Esophagus squamous epithelium (tissue), 5 donors: ENCODE measurements around the gene NUP153. TPM values are rescaled to one million over a fixed set of nuclear protein-coding genes. Genes with fewer than 3 reads are reported as not detected.

Experiments used
- DNase-seq: peaks from one replicate; lab custom pipeline; 2025; lab: John Stamatoyannopoulos, UW
- H3K27ac ChIP-seq, 4 donors: fragments of 200-600 bp; sonication (generic); one replicate each; pipeline ENCODE4 v1.5.1; 2016 to 2019; ENCODE audit warnings: mild to moderate bottlenecking in 1 of 4
- H3K27me3 ChIP-seq, 4 donors: fragments of 200-600 bp; sonication (generic); 1 replicate in 3 of 4; 2 replicates in 1 of 4; pipeline versions ENCODE4 v1.5.1 to v1.6.0; 2017 to 2021; ENCODE audit warnings: antibody characterized with exemption in 1 of 4
- H3K36me3 ChIP-seq, 3 donors: fragments of 200-600 bp; sonication (generic); one replicate each; pipeline ENCODE4 v1.5.1; 2016 to 2019
- H3K4me1 ChIP-seq, 3 donors: fragments of 200-600 bp; sonication (generic); one replicate each; pipeline ENCODE4 v1.5.1; 2017 to 2019
- H3K4me3 ChIP-seq, 4 donors: fragments of 200-600 bp; sonication (generic); 1 replicate in 3 of 4; 2 replicates in 1 of 4; pipeline ENCODE4 v1.5.1; 2016 to 2019; ENCODE audit warnings: mild to moderate bottlenecking in 2 of 4, moderate library complexity in 1 of 4
- H3K9me3 ChIP-seq, 3 donors: fragments of 200-600 bp; sonication (generic); one replicate each; pipeline ENCODE4 v1.5.1; 2016 to 2019
- CTCF ChIP-seq, 6 experiments: fragments of 450-650 bp in 4 of 6; fragments of 200-600 bp in 2 of 6; sonication (generic) in 2 of 6; IDR thresholded peaks; one replicate each; pipeline ENCODE4 v1.5.1; 2016 to 2019; ENCODE audit warnings: antibody characterized with exemption in 6 of 6, mild to moderate bottlenecking in 4 of 6, moderate library complexity in 4 of 6
- POLR2A ChIP-seq, 4 donors: fragments of 450-650 bp; IDR thresholded peaks; one replicate each; pipeline ENCODE4 v1.6.1; 2017; ENCODE audit warnings: antibody characterized with exemption in 4 of 4, mild to moderate bottlenecking in 4 of 4, moderate library complexity in 3 of 4
- WGBS, 2 donors: methylation state at CpG; one replicate each; pipeline ENCODE4 v1.1.5; 2018; 5-methylcytosine and 5-hydroxymethylcytosine counted together
- intact Hi-C: fragments of 100-400 bp; cut with DNase I; formaldehyde crosslinking; loops from one replicate; pipeline ENCODE4 v1.15.0; 2022
- total RNA-seq, 4 donors: library from RNA; depleted of rRNA; stranded (reverse); fragments of >200 nt; gene quantifications; one replicate each; pipeline ENCODE4 v1.1.0, GENCODE V29; 2016
- donor health status: DM: yes; HTN: yes; CAD: no.

NUP153 gene
- total RNA-seq, 4 donors from 2014 or later = 27.7 to 49.4 (median 40.6) TPM

DNA sequence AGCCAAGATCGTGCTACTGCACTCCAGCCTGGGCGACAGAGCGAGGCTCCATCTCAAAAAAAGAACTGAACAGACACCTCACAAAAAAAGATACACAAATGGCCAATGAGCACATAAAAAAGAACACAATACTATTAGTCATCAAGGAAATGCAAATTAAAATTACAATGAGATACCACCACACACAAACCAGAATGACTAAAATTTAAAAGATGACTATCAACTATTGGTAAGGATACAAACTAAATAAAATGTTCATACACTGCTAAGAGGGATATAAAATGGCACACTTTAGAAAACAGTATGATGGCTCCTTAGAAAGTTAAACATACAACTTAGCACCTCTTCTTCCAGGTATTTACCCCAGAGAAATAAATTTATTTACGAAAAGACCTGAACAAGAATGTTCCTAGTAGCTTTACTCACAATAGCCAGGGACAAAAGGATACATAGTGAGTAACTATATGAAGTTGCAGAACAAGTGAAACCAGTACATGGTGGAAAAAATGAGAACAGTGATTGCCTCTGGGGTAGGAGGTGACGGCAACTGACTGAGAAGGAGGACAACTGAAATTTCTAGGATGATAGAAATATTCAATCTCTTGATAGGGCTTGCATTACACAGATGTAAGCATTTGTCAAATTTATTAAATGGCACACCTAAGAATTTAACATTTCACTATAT lies 53.4 kb downstream of the NUP153 start:
- intact Hi-C loops = no loop called here
- Histone ChIP-seq H3K36me3 (peaks cover 0 to 94% (median 7%) of the 10 kb centered on the region in 3 donors), H3K27me3 (no peaks in the 10 kb centered on the region), H3K9me3 (no peaks in the 10 kb centered on the region), H3K4me3 (no peak overlapping the region), H3K4me1 (peaks cover 0 to 38% (median 4%) of the 10 kb centered on the region in 3 donors), H3K27ac (peak overlapping the region in 2 of 4 donors; percentile 48 to 59)
- WGBS, 2 donors = 49 to 66% methylated on average over 3 to 5 of the region's 5 CpGs
- TF ChIP-seq CTCF (IDR thresholded peaks at IDR 0.05) (no peak), POLR2A (IDR thresholded peaks at IDR 0.05) (no peak)
- DNase-seq = no peak

- H3K4me3 ChIP-seq = no peak overlapping the region
- TF ChIP-seq POLR2A (IDR thresholded peaks at IDR 0.05) = no peak
- no peak for TF ChIP-seq CTCF (IDR thresholded peaks at IDR 0.05)
- peaks cover 0 to 94% (median 6%) of the 10 kb centered on the region in 3 donors for H3K36me3 ChIP-seq
- H3K4me1 ChIP-seq = peaks cover 0 to 38% (median 4%) of the 10 kb centered on the region in 3 donors
- intact Hi-C loops = no loop called here
- no peaks in the 10 kb centered on the region for H3K9me3 ChIP-seq
- no peak for DNase-seq
- 76 to 88% methylated on average over 3 of the region's 3 CpGs for WGBS, 2 donors
- peak overlapping the region in 3 of 4 donors; percentile 24 to 64 (median 48) for H3K27ac ChIP-seq
- no peaks in the 10 kb centered on the region for H3K27me3 ChIP-seq
These were observed 55.9 kb downstream of the NUP153 start for GRCh38 chr6:17650656-17651309.

DNA sequence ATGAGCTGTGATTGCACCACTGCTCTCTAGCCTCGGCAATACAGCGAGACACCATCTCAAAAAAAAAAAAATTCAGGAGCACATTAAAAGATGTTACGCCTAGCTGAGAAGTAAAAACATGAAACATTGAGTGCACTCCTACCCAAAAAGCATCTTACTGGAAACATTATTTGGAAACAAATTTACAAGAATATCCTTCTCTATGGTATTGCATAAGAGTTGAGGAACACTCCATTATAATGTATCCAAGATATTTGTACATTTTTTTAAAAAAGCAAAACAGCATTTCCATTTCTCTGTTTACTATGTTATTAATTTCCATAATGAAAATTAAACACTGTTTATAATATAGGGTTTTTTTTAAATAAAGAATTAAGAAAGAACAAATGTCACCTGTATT lies 58.0 kb downstream of the NUP153 start:
- H3K27me3 ChIP-seq = no peaks in the 10 kb centered on the region
- DNase-seq = no peak
- H3K9me3 ChIP-seq = no peaks in the 10 kb centered on the region
- no peak overlapping the region for H3K27ac ChIP-seq
- H3K4me3 ChIP-seq = no peak overlapping the region
- TF ChIP-seq CTCF (IDR thresholded peaks at IDR 0.05) (no peak), POLR2A (IDR thresholded peaks at IDR 0.05) (no peak)
- peaks cover 10 to 94% (median 10%) of the 10 kb centered on the region in 3 donors for H3K36me3 ChIP-seq
- H3K4me1 ChIP-seq = peaks cover 0 to 33% (median 4%) of the 10 kb centered on the region in 3 donors
- WGBS, 2 donors = 91 to 94% methylated on average over 3 of the region's 3 CpGs
- intact Hi-C loops = no loop called here

GRCh38 chr6:17640477-17640917 lies 66.2 kb downstream of the NUP153 start:
- no peaks in the 10 kb centered on the region for H3K4me1 ChIP-seq
- no peak for DNase-seq
- 67 to 91% methylated on average over 3 of the region's 3 CpGs for WGBS, 2 donors
- no peaks in the 10 kb centered on the region for H3K27me3 ChIP-seq
- no peak overlapping the region for H3K27ac ChIP-seq
- H3K36me3 ChIP-seq = peaks cover 10 to 100% (median 13%) of the 10 kb centered on the region in 3 donors
- intact Hi-C loops = no loop called here
- TF ChIP-seq POLR2A (IDR thresholded peaks at IDR 0.05) (no peak), CTCF (IDR thresholded peaks at IDR 0.05) (no peak)
- H3K4me3 ChIP-seq = no peak overlapping the region
- no peaks in the 10 kb centered on the region for H3K9me3 ChIP-seq

GRCh38 chr6:17638212-17638715 lies 68.5 kb downstream of the NUP153 start:
- Histone ChIP-seq H3K9me3 (no peaks in the 10 kb centered on the region), H3K27me3 (no peaks in the 10 kb centered on the region), H3K36me3 (peaks cover 0 to 100% (median 9%) of the 10 kb centered on the region in 3 donors), H3K4me1 (peaks cover 0 to 5% (median 0%) of the 10 kb centered on the region in 3 donors), H3K27ac (no peak overlapping the region), H3K4me3 (no peak overlapping the region)
- no peak for TF ChIP-seq CTCF (IDR thresholded peaks at IDR 0.05)
- no peak for TF ChIP-seq POLR2A (IDR thresholded peaks at IDR 0.05)
- WGBS, 2 donors = 46 to 62% methylated on average over 2 of the region's 2 CpGs
- no peak for DNase-seq
- intact Hi-C loops = no loop called here
